SHP77 treated with DMSO at 0.1 percent for 48 hours (cell line): ENCODE results near the gene SNRNP70.

Experiments
- DNase-seq: peaks from one replicate; lab custom pipeline; 2025; lab: John Stamatoyannopoulos, UW

The SNRNP70 gene

GRCh38 chr19:49064768-49065611 lies 20.3 kb upstream of the SNRNP70 start, which contains the start of gene NTF4:
Gene NTF4 (minus strand): TSS chr19:49064818. CDS start chr19:49061997, 2,821 bp downstream.
- no peak for DNase-seq

DNA sequence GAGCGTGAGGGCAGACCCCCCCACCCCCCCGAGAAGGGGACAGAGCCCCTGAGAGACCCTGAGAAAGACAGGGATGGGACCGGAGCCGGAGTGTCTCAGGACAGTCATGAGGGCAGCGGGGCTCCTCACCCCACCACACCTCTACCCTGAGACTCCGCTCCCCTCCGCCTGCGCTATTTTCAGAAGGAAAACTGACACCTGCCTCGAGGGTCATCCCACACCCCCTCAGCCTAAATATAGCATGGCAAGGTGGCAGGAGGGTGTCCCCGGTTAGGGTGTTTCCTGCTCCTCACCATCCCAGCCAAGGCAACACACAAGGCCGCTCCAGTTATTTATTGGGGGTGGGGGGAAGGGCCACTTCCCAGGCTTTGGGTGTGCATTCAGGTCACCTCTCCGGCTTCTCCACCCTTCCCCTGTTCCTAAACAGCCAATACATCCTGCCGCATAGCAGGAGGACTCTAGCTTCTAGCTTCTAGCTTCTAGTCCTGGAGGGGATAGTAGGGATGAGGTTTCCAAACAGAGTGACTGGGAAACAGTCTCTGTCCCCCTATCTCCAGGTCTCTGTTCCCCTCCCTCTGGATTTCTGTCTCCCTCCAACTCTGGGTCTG lies 19.2 kb upstream of the SNRNP70 start:
- no peak for DNase-seq

GRCh38 chr19:49067554-49067953 lies 17.7 kb upstream of the SNRNP70 start:
- no peak for DNase-seq

DNA sequence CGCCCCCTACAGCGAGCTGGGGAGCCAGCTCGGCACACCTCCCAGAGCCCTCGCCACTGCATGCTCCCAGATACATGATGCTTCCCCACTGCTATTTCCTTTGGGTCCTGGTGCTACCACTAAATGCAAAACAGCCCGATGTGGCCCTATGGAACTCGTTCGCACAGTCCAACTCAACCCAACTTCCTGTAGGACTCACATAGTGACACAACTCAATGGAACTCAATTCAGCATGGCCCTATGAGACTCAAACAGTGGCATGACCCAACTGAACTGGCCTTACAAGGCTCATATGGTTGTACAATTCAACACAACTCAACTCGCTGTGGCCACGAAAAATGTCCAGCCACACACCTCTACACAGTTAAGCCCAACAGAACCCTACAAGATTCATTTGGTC lies 16.2 kb upstream of the SNRNP70 start:
- no peak for DNase-seq

DNA sequence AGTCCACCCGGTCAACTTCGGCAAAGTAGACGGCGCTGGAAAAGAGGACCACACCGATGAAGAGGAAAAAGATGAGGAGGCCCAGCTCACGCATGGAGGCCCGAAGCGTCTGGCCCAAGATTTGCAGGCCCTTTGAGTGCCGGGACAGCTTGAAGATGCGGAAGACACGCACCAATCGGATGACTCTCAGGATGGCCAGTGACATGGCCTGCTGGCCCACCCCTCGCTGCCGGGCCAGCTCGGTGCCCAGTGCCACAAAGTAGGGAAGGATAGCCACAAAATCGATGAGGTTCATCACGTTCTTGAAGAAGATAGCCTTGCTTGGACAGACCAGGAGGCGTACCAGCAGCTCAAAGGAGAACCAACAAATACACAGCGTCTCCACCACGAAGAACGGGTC lies 14.8 kb upstream of the SNRNP70 start:
- no peak for DNase-seq

GRCh38 chr19:49071860-49072547 lies 13.2 kb upstream of the SNRNP70 start:
- DNase-seq = no peak

DNA sequence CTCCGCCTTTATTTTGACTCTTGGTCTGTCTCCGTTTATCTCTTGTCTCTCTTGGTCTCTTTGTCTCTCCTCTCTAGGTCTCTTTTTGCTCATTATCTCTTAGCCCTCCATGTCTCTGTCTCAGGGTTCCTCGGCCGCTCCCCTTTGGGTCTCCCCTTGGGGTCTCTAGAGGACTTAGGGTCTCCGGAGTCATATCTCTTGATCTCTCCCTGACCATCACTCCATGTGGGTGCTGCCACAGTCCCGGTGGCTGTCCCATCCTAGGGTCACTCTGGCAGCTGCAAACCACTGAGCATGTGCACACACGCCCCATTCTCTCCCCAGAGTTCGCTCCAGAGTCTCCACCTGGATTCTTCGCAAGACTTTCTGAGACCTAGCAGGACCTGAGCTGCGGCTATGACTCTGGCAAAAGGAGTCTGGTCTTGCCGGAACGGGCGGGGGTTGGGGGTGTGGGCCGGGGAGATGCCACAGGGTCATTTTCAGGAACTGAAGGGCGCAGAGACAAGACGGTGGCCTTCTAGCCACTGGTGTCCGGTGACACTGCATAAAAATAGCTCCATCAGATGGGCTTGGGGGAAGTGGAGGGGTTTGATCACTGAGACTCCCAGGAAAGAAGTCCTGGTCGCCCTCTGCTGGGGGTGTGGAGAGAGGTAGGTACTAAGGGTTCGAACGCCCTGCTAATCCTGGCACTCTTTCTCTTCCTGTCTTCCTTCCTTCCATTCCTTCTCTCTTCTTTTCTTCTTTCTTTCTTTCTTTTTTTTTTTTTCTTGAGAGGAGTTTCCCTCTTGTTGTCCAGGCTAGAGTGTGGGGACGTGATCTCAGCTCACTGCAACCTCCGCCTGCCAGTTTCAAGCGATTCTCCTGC lies 11.5 kb upstream of the SNRNP70 start:
- peak; percentile 2 for DNase-seq

GRCh38 chr19:49074869-49075268 lies 10.4 kb upstream of the SNRNP70 start:
- peak; percentile 24 for DNase-seq

DNA sequence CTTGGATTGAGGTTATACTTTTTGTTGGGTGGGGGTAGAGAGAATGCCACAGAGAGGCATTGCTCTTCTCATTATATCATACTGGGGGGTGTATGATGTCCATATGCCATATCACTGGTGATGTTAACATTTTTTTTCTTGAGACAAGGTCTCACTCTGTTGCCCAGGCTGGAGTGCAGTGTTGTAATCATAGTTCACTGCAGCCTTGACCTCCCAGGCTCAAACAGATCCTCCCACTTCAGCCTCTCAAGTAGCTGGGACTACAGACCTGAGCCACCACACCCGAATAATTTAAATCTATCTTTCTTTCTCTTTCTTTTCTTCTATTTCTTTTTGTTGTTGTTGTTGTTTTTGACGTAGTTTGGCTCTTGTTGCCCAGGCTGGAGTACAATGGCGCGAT lies 4.9 kb upstream of the SNRNP70 start:
- DNase-seq = no peak

GRCh38 chr19:49081273-49081672 lies 4.0 kb upstream of the SNRNP70 start:
- DNase-seq = no peak

- DNase-seq = peak; percentile 4
Measured at GRCh38 chr19:49084206-49085019, 838 bp upstream of the SNRNP70 start.

- DNase-seq = no peak
Measured at GRCh38 chr19:49085868-49086232, 599 bp downstream of the SNRNP70 start.

DNA sequence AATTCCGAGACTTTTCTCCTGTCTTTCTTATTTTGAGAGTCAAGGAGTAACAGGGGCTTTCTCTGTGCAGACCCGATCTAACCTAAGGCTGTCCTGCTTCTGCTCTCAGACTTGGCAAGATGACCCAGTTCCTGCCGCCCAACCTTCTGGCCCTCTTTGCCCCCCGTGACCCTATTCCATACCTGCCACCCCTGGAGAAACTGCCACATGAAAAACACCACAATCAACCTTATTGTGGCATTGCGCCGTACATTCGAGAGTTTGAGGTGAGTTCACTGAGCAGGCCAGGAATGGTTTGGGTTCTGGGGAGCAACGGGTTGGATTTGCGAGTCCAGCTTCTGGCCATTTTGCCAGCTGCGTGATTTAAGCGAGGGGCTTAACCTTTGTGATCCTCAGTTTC lies 1.0 kb downstream of the SNRNP70 start:
- no peak for DNase-seq

GRCh38 chr19:49091391-49092038 lies 6.3 kb downstream of the SNRNP70 start:
- DNase-seq = no peak

GRCh38 chr19:49092686-49093085 lies 7.4 kb downstream of the SNRNP70 start:
- DNase-seq = no peak

GRCh38 chr19:49094505-49095482 lies 9.5 kb downstream of the SNRNP70 start:
- no peak for DNase-seq

- peak; percentile 52 for DNase-seq
Measured at GRCh38 chr19:49097453-49098288, 12.4 kb downstream of the SNRNP70 start.

DNA sequence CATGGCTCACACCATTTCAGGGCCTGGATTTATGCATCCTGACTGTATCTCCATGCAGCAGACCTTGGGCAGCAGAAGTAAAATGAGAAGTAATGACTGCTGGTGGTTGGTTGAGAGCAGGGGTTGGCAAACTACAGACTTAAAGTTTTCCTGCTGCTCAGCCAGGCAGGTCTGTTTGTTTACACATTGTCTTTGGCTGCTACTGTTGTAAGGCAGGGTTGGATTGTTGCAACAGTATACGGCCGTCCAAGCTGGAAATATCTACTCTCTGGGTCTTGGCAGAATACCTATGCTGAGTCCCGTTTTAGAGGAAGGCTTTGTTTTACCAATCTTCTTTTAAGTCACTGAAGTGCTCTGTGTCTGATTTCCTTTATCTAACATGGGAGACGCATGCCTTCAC lies 13.5 kb downstream of the SNRNP70 start:
- no peak for DNase-seq
